Esophagus muscularis mucosa (tissue), 4 donors: Measurements from ENCODE around the gene RBP3. TPM values are rescaled to one million over a fixed set of nuclear protein-coding genes. Genes with fewer than 3 reads are reported as not detected.

Experiments
- DNase-seq: peaks from one replicate; pipeline ENCODE4 v3.0.0-alpha.2; 2017; ENCODE audit errors: extremely low spot score
- H3K27ac ChIP-seq, 4 donors: fragments of 200-600 bp; sonication (generic); replicated peaks in 1 of 4; 1 replicate in 3 of 4; 2 replicates in 1 of 4; pipeline ENCODE4 v1.5.1; 2016 to 2019; ENCODE audit warnings: mild to moderate bottlenecking in 1 of 4
- H3K27me3 ChIP-seq, 4 donors: fragments of 200-600 bp; sonication (generic); one replicate each; pipeline versions ENCODE4 v1.5.1 to v1.6.0; 2016 to 2019
- H3K36me3 ChIP-seq, 4 donors: fragments of 200-600 bp; sonication (generic); one replicate each; pipeline ENCODE4 v1.5.1; 2016 to 2019
- H3K4me1 ChIP-seq, 4 donors: fragments of 200-600 bp; sonication (generic); one replicate each; pipeline ENCODE4 v1.5.1; 2016 to 2019
- H3K4me3 ChIP-seq, 4 donors: fragments of 200-600 bp; sonication (generic); 1 replicate in 2 of 4; 2 replicates in 2 of 4; pipeline ENCODE4 v1.5.1; 2016 to 2019; ENCODE audit warnings: mild to moderate bottlenecking in 4 of 4, moderate library complexity in 1 of 4
- H3K9me3 ChIP-seq, 4 donors: fragments of 200-600 bp; sonication (generic); 1 replicate in 3 of 4; 2 replicates in 1 of 4; pipeline ENCODE4 v1.5.1; 2016 to 2019
- CTCF ChIP-seq, 3 experiments: fragments of 200-600 bp in 2 of 3; fragments of 450-650 bp in 1 of 3; sonication (generic) in 2 of 3; IDR thresholded peaks; one replicate each; pipeline ENCODE4 v1.5.1; 2017 to 2019; ENCODE audit warnings: antibody characterized with exemption in 3 of 3, mild to moderate bottlenecking in 2 of 3, moderate library complexity in 1 of 3
- EP300 ChIP-seq: sonication (generic); formaldehyde crosslinking; IDR thresholded peaks from one replicate; pipeline ENCODE4 v1.6.1; 2017; ENCODE audit warnings: antibody characterized with exemption
- POLR2A ChIP-seq: fragments of 450-650 bp; IDR thresholded peaks from one replicate; pipeline ENCODE4 v1.6.1; 2017; ENCODE audit warnings: antibody characterized with exemption, moderate library complexity, mild to moderate bottlenecking, low read depth
- POLR2AphosphoS5 ChIP-seq, 2 donors: sonication (generic); formaldehyde crosslinking; IDR thresholded peaks; one replicate each; pipeline ENCODE4 v1.6.1; 2017; ENCODE audit warnings: antibody characterized with exemption in 2 of 2
- WGBS: methylation state at CpG from one replicate; pipeline ENCODE4 v1.1.5; 2018; 5-methylcytosine and 5-hydroxymethylcytosine counted together
- intact Hi-C: fragments of 100-400 bp; cut with DNase I; formaldehyde crosslinking; loops from one replicate; pipeline ENCODE4 v1.15.1; 2023
- total RNA-seq, 4 donors: library from RNA; depleted of rRNA; stranded (reverse); fragments of >200 nt; gene quantifications; one replicate each; pipeline versions ENCODE4 v1.1.0 to v1.2.1, GENCODE V29; 2016

Gene RBP3
- total RNA-seq, 4 donors from 2014 or later: under 0.01 to 0.06 TPM; not detected in 2

DNA sequence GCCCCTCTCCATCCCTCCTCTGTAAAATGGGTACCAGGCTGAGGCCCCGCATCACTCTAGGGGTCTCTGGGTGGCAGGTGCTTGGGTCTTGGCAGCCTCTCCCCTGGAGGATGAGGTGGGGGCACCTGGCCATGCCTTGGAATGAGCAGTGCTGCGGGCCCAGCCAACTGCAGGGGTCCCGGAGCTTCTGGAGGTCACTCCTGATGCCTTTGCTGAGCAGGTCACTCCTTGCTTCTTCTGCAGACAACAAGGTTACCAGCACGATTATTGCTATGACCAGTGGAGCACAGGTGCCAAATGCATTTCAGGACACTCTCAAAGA lies 58.3 kb downstream of the RBP3 start:
- no peaks in the 10 kb centered on the region for H3K9me3 ChIP-seq
- H3K4me1 ChIP-seq: peaks cover 14 to 28% (median 23%) of the 10 kb centered on the region in 4 donors
- WGBS: 98% methylated on average over 4 of the region's 4 CpGs
- H3K36me3 ChIP-seq: no peaks in the 10 kb centered on the region
- no peak overlapping the region for H3K27ac ChIP-seq
- TF ChIP-seq CTCF (IDR thresholded peaks at IDR 0.05): no peak
- TF ChIP-seq EP300: no peak
- no peak for TF ChIP-seq POLR2AphosphoS5 (IDR thresholded peaks at IDR 0.05)
- TF ChIP-seq POLR2A: no peak
- intact Hi-C loops: no loop called here
- H3K27me3 ChIP-seq: no peaks in the 10 kb centered on the region
- H3K4me3 ChIP-seq: no peak overlapping the region
- DNase-seq: peak; percentile 62

GRCh38 chr10:47406870-47407691 lies 58.9 kb downstream of the RBP3 start:
- Histone ChIP-seq H3K4me3 (no peak overlapping the region), H3K27me3 (no peaks in the 10 kb centered on the region), H3K36me3 (no peaks in the 10 kb centered on the region), H3K9me3 (no peaks in the 10 kb centered on the region), H3K4me1 (peaks cover 14 to 25% (median 21%) of the 10 kb centered on the region in 4 donors), H3K27ac (no peak overlapping the region)
- WGBS: 95% methylated on average over 6 of the region's 9 CpGs
- DNase-seq: peak; percentile 82
- intact Hi-C loops: no loop called here
- TF ChIP-seq POLR2AphosphoS5 (IDR thresholded peaks at IDR 0.05) (no peak), POLR2A (no peak), CTCF (IDR thresholded peaks at IDR 0.05) (no peak), EP300 (no peak)

Other genes with a start within 250 kb of the RBP3 start
- 10 to 100 TPM in 3 of 4 donors, 1 to 10 TPM in 1; 5.6 to 33.3 (median 29.5) TPM for gene GDF10, start 48.2 kb upstream of the RBP3 start, total RNA-seq
- not detected for gene GDF2, start 25.9 kb upstream of the RBP3 start, total RNA-seq
- under 1 TPM in 1 of 4 donors, not detected in 3; 0.11 TPM for gene ZNF488, start 35.9 kb downstream of the RBP3 start, total RNA-seq
- not detected for gene ANXA8, start 135.8 kb downstream of the RBP3 start, total RNA-seq
- gene FAM25G, start 143.3 kb downstream of the RBP3 start, total RNA-seq: not detected
- gene AGAP9, start 175.3 kb downstream of the RBP3 start, total RNA-seq: 1 to 10 TPM; 2.6 to 5.4 (median 3.8) TPM